Fibroblast of the conjunctiva (primary cell): Measurements from ENCODE around the gene SCLY.
"Not testable (repeated sequence)": the region's sequence is repeated elsewhere in the genome, so short reads cannot be mapped to it uniquely, and the experiment has no call there.

Experiments used
- DNase-seq: peaks from one replicate; pipeline ENCODE4 v3.0.0-alpha.2; 2010; ENCODE audit warnings: low read depth

SCLY gene, protein sequence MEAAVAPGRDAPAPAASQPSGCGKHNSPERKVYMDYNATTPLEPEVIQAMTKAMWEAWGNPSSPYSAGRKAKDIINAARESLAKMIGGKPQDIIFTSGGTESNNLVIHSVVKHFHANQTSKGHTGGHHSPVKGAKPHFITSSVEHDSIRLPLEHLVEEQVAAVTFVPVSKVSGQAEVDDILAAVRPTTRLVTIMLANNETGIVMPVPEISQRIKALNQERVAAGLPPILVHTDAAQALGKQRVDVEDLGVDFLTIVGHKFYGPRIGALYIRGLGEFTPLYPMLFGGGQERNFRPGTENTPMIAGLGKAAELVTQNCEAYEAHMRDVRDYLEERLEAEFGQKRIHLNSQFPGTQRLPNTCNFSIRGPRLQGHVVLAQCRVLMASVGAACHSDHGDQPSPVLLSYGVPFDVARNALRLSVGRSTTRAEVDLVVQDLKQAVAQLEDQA

DNA sequence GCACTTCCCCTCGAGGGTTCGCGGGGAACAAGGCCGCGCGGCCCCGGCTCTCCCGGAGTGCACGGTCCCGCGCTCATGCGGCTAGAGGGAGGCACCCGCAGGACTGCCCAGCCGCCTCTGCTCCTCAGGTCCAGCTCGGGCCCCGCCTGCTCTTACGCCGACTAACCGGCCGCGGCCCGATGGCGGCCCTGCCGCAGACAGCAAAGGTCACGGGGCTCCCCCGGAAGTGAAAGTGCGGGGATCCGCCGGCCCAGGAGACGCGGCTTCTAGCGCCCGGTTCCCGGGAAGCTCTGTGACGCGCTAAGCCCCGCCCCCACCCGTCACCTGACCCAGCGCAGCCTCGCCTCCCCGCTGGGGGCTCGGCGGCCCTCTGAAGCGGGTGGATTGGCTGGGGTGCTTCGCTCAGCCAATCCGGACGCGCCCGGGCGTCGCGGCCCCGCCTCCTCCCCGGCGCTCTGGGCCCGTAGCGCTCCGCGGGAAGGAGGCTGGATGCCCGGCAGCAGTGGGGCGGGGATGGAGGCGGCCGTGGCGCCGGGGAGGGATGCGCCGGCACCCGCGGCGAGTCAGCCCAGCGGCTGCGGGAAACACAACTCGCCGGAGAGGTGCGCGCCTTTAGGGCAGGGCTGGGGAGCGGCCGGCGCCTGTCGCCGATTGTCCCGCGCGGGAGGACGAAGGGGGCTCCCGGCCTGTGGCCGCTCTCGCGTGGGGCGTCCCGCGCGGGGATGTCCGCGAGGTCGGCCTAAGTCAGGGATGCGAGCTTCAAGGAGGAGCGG lies at the start of gene SCLY:
Gene SCLY (plus strand): TSS at position 460 of the 773 bp plus-strand sequence. CDS start 54 bp downstream, at position 514.
- DNase-seq = peak; percentile 95

DNA sequence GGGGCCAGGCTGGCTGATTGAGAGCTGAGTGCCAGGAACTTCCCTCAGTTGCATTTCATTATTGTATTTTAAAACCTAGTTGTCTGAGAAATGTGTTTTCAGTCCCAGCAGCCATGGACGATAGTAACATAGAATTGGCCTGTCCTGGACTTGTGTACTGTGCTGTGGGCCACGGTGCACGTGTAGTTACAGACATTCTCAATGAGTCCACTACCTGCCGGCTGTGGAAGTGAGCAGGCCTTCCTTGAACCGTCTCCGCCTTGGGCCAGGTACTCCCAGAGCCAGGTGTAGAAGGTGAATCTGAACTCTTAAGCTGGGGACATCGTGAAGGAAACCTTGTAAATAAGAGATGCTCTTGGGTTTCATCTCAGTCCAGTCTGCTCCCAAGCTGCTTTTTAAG lies 47.0 kb upstream of the SCLY start:
- DNase-seq = no peak

DNA sequence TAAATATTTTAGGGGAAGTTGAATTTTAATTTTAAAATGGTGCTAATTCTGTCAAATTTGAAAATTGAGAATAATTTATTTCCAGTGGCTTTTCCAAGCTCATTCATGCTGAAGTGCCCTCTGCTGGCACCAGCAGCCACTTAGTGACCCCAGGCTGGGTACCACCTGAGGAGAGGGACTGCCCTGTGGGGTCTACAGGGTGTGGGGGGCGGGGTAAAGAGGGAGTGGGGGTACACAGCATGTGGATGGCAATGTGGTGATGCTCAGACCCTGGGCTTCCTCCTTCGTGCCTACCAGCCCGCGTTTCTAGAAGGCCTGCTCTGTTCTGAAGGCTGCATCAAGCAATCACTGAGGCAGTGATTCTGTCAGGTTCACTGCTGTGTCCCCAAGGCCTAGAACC lies 45.1 kb upstream of the SCLY start:
- no peak for DNase-seq

DNA sequence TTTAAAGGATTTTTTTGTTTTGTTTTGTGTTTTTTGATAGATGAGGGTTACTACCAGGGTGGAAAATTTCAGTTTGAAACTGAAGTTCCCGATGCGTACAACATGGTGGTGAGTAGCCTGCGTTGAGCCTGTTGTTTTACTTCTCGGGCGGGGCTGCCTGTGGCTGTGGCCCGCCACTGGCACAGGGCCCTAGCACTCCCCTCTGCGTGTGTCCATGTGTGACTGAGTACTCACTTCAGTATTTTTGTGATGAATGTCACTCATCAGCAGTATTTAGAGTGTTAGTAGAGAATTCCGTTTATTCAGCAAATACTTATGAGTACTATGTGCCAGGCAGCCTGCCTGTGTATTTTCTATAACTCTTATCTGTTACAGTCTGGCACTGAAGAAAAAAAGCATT lies 44.3 kb upstream of the SCLY start:
- DNase-seq = no peak

DNA sequence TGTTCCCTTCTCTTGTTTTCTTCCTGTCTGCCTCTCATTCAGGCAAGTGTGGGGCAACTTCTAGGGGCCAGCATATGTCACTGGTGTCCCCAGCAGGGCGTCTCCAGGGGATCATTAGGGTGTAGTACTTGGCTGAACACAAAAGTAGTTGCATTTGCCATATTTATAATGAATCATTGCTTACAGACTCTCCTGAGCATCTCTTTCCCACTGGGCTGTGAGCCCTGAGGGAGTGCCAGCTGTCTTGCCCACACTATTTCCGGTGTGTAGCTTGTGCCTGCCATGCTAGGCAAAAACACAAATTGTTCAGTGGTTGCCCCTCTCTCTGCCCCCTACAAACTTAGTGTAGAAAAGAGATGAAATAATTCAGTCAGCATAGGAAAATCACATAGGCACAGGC lies 40.8 kb upstream of the SCLY start:
- DNase-seq = no peak

DNA sequence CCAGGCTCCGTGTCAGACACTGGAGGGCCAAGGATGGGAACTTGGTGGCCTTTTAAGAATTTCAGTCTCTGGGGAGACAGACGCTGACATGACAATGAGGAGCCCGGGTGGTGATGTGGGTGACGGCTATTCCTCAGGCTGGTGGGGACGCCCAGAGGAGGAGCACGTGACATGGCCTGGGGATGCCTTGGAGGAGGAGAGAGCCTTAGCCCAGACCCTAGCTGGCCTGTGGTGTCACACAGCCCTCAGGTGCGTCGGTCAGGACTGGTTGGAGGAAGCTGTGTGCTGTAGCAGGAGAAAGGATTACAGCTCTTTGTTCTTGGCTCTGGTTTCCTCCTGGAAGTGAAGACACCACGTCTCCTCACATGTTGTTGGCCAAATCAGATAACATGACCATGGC lies 40.0 kb upstream of the SCLY start:
- DNase-seq = no peak

DNA sequence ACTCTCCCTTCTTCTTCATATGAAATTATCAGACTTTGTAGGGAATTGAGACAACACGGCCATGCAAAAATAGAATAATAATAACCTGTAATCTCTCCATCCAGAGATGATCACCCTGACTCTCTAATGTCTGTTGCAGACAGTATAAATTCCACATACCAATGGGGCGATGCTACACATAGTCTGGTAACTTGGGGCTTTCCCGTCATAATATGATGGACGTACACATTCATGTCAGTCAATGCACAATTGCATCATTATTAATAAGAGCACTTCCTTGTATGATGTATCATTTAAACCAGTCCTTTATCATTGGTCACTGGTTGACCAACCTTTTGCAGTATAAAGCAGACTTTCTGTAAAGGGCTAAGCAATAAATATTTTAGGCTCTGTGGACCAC lies 39.5 kb upstream of the SCLY start:
- no peak for DNase-seq

DNA sequence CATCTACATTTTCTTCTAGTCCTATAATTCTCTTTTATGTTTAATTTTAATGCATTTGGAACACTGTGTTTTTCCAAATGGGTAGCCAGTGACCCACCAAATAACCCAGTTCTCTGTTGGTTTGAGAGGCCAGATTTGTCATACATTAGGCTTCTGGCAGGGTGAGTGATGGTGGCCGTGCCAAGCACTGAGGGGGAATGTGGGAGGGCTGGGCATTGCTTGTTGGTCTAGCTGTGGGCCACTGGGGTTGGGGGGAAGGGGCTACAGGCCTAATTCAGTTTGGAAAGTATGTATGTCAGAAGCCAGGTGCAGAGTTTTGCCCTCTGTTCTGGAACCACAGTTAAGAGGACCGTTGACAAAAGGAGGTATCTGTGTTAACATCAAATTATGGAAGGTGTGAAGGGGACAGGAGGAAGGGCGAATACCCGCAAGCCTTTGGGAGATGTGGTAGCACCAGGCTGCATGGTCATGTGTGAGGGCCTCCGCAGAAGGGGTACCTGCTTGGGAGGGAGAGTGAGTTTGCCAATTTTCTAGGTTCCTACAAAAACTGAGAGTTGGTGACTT lies 38.1 kb upstream of the SCLY start:
- no peak for DNase-seq

DNA sequence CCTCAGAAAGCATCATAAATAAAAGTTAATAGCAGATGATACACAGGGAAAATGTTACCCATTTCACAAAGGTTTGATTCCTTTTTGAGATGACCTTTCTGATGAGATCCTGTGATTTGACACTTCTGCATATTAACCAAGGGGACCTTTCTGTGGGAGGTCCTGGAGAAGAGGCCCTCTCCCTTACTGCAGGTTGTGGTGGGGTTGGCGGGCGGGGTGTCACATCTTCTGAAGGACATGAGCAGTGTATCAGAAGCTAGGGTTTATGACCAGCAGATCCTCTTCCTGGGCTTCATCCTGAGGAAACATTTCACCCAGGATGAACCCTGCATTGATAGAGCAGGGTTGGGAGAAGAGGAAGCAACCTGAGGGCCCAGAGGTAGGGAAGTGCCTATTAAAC lies 37.2 kb upstream of the SCLY start:
- DNase-seq = no peak

DNA sequence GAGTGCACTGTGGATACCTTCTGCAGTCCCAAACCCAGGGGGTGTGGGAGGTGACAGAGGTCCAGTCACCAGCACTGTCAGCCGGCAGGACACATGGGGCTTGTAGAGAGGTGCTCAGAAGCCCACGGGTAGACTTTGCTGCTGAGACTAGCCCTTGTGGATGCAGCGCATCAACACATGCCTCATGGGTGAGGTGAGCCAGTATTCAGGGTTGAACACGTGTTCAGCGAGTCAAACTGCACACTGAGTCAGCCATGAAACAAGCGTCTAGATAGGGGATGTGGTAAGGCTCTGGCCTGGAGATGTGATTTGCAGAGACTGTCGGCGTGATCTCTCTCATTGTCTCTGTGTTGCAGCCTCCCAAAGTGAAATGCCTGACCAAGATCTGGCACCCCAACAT lies 35.8 kb upstream of the SCLY start:
- no peak for DNase-seq

DNA sequence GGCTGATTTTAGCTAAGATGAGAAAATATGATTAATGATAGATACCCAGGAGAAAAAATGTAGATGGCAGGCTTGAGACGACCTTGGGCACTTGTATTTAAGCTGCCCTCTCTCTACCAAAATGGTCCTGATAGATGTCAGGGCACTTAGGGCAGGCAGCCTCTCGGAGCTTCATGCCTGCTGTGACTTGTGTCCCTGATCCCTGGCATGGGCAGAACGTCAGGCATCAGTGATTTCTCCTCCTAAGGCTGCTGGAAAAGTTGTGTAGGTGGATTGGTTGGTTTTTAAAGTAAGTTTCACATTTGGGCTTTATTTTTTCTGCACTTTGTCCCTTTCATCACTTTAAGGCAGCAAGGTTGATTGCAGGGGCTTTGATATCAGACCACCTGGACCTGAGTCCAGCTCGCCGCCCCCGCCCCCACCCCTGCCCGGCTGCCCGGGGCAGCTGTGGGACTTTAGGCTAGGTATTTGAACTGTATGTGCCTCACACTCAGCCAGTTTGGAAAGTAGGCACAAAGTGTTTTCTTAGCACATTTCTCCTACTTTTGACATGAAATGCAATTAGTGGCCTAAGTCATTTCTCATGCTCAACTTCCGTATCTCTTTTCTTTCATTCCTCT lies 35.0 kb upstream of the SCLY start:
- DNase-seq = no peak

DNA sequence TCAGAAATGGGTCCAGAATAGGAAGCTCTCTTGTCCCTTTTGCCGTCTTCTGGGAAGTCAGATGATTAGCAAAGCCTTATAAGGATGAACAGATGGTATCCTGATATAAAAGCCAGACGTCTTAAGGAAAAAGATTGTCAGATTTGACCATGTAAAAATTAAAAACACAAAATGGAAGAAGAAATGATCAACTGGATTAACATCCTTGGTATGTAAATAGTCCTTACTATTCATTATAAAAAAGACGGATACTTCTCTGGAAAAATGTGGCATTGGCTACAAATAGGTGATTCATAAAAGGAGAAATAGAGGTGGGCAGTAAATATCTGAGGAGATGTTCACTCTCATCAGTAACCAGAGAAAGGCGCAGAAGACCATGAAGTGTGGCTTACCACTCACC lies 33.7 kb upstream of the SCLY start:
- no peak for DNase-seq

DNA sequence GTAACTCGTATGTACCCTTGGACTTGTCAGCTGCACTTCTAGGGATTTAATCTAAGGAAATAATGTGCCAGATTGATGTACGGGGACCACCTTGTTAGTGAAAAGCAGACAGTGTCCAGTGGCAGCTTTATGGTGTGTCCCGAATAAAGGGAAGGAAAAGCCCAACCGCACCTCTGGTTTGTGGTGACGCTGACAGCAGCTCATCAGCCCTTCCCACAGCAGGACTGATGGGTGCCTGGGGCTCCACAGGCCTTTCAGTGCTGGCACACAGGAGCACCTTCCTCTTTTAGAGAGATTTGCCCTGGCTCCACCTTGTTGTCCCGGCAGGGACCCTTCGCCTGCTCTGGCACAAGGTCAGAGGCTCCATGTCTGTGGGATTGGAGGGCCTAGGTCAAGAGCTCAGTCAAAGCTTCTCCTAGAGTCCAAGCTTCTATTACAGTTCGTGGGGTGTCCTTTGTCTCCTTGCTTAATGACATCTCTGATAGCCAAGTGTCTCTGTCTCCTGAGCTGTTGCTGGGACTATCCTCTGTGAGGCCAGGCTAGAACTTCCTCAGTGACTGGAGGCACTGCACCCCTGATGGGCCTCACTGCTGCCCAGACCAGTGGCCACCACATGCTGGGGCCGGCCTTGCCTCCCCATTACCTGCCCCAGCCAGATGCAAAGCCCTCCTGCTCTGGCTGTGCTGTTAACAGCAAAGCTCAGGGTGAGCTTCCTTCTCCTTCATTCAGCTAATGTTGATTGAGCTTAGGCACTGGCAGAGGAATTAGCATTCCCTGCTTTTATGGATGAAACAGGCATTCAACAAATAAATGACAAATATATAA lies 33.0 kb upstream of the SCLY start:
- DNase-seq = no peak

DNA sequence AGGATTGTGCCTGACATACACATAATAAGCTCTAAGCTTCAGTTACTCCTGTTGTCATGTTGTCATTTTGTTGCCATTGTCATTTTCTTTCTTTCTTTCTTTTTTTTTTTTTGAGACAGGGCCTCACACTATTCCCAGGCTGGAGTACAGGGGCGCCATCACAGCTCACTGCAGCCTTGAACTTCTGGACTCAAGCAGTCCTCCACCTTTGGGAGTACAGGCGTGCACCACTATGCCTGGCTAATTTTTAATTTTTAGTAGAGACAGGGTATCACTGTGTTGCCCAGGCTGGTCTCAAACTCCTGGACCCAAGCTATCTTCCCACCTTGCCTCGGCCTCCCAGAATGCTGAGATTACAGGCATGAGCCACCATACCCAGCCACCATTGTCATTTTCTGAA lies 30.9 kb upstream of the SCLY start:
- DNase-seq = no peak

DNA sequence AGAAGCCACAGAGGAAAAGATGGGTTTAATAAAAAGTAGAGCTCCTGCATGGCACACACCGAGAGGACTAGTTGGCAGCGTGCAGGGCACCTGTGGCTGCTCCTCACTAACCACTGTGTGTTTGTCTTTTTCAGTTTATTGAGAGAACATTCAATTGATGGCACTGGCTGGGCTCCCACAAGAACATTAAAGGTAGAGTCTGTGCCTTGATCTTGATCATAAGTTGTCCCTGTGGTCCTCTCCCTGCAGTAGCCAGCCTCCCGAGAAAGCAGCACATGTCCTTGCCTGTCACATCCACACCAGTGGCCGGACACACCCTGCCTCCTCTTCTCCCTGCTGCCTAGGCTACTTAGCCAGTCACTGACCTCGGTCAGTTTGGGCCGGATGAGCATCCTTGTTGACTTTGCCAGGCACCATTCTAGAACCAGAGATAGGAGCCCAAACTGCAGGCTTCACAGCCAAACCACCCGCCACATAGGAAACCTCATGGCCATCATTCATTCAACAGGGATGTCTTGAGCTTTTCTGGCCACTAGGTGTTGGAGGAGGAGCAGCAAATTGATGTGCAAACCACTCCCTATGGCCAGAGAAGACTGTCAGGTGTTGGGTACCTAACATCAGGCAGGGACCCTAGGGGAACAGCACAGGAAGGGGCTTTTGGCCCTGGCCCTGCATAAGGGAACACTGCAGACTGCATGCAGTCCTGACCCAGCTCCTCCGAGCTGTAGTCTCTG lies 30.2 kb upstream of the SCLY start:
- DNase-seq = no peak

DNA sequence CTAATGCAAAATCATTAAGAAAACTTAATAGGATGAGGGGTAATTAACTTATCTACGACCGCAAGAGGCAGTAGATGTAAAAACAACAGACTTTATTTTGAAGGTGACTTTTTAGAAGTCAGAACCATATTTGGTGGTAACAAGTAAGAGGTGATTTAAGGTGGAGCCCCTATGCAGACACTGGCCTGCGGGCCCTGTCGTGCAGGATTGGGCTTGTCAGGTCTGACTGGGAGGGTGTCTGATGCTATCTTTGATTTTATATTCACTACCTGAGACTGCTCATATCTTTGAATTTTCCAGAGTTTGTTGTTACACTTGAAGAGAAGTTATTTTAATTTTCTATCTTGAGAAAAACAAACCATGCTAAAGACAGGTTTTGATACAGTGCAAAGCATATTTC lies 29.1 kb upstream of the SCLY start:
- no peak for DNase-seq

DNA sequence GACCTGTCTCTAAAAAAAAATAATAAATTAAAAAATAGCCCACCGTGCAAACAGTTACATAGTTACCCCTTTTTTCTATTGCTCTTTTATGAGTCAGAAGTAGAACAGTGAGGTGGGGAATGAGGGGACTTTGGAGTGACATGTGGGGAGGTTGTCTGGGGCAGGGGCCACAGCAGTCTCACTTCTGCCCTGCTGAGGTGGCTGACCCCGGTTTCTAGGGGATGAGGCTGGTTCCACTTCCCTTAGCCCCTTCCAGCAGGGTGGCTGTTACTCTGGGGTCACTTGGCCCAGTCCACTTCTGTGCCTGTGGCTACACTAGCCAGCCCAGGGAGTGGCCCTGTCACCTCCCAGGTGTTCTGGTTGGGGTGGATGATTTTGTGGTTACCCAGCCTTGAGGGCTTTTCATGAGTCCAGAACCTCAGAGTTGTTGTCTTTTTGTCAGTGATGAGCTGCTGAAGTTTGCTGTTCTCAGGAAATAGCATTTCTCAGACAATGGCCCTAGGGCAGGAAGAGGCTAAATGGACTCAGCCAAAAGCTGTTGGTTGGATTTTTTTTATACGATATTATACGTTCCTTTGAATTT lies 28.0 kb upstream of the SCLY start:
- no peak for DNase-seq

DNA sequence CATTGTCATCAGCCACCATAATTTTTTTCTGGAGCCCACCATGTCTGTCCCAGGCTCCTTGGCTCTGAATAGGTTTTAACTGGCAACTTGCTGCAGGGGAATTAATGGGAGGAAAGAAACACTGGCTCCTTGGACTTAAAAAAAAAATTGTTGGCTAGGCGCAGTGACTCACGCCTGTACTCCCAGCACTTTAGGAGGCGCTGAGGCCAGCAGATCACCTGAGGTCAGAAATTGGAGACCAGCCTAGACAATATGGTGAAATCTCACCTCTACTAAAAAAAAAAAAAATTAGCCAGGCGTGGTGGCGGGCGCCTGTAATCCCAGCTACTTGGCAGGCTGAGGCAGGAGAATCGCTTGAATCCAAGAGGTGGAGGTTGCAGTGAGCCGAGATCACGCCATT lies 26.8 kb upstream of the SCLY start:
- DNase-seq = not testable (repeated sequence)

DNA sequence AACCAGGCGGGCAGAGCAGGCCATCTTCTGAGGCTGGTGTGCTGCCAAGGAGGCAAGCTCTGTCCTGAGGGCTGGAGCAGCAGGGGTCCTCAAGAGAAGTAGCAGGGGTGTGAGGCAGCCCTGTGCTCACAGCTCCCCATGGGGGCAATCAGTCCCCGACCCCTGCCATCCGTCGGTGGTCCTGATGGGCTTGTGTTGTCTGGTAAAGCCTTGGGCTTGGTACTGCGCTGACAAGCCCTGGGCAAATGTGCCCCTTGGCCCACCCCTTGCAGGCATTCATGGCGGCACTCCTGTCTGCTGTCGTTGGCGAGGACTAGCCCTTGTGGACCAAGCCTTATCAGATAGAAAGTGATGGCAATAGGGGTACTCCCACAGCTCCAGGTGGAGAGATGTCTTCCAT lies 22.6 kb upstream of the SCLY start:
- no peak for DNase-seq

DNA sequence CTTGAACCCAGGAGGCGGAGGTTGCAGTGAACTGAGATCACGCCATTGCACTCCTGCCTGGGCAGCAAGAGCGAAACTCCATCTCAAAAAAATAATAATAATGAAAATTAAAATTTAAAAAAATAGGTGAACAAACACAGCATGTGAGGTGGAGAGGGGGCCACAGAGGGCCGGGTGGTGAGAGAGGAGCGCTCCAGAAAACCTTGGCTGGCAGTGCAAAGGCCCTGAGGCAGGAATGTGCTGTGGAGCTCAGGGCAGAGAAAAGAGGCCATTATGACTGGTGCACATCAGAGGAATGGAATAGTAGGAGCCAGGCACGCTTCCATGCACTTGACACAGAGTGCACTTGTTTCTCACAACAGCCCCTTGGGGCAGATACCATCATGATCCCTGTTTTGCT lies 21.6 kb upstream of the SCLY start:
- DNase-seq = no peak

DNA sequence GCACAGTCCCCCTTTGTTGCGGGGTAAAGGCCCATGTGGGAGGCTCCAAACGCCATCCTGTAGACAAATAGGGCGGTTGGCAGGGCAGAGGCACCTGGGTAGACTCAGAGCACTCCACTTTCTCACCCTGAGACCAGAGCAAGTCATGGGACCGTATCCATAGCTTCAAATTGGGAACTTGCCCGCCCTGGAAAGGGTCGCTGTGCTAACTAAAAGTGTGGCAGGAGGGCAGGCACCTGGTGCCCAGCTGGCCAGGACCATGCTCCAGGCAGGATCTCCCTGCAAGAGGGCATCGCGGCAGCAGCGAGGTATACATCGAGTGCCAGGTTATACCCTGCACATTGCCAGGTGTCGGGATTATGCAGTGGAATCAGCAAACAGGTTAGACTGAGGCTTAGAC lies 20.8 kb upstream of the SCLY start:
- DNase-seq = no peak
